GM12801 (cell line): Measurements from ENCODE around the gene TOGARAM2.

Experiments
- TF ChIP-seq, protein P1 (sequence below): IDR thresholded peaks from one replicate; pipeline ENCODE4 v1.5.1; 2011; ENCODE audit warnings: control low read depth; ENCODE audit not compliant: insufficient read length; ENCODE audit errors: extremely low read depth

The TOGARAM2 gene

DNA sequence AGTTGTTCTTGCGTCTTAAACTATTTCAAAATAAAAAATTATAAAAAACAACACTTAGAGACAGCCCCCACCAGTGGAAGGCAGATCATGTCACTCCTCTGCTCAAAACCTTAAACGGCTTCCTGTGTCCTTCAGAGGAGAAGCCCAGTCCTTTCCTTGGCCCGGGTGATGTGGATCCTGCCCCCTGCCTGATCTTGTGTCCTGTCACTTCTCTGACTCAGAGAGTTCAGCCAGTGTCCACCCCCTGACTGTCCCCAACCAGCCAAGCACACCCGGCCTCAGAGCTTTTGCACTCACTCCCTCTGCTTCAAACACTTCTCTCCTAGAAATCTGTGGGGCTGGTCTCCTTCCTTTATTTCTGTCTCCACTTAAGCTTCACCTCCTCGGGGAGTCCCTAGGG is 35.4 kb downstream of the TOGARAM2 start:
- TF ChIP-seq, protein P1, sequence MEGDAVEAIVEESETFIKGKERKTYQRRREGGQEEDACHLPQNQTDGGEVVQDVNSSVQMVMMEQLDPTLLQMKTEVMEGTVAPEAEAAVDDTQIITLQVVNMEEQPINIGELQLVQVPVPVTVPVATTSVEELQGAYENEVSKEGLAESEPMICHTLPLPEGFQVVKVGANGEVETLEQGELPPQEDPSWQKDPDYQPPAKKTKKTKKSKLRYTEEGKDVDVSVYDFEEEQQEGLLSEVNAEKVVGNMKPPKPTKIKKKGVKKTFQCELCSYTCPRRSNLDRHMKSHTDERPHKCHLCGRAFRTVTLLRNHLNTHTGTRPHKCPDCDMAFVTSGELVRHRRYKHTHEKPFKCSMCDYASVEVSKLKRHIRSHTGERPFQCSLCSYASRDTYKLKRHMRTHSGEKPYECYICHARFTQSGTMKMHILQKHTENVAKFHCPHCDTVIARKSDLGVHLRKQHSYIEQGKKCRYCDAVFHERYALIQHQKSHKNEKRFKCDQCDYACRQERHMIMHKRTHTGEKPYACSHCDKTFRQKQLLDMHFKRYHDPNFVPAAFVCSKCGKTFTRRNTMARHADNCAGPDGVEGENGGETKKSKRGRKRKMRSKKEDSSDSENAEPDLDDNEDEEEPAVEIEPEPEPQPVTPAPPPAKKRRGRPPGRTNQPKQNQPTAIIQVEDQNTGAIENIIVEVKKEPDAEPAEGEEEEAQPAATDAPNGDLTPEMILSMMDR, result no peak

DNA sequence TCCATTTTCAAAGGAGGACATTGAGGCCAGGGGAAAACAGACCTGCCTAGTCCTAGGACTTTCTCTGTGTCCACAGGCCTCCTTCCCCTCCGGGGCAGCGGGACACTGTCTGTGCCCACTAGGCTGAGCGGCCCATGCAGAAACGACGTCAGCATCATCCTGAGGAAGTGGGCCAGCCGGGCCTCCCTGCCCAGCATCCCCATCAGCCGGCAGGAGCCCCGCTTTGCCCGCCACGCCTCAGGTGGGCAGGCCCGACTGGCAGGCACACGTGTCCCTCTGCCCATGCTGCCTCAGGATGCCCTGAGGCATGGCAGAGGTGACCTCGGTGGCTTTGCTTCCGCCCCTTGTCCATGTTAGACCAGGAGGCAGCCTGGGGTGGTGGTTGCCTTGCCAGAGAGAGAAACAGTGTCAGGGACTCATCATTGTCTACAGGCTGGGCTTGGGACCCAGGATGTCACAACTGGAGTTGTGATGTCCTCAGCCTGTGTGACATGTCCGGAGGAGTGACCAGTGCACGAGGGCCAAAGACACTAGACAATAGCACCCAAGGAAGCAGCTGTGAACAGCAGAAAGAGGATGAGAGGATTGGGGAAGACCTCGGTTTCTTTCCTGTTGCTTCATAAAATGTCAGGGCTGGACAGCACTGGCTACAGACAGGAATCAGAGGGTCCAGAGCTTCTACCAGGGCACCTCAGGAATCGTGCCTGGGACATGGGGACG is 36.8 kb downstream of the TOGARAM2 start:
- TF ChIP-seq, protein P1, result no peak

DNA sequence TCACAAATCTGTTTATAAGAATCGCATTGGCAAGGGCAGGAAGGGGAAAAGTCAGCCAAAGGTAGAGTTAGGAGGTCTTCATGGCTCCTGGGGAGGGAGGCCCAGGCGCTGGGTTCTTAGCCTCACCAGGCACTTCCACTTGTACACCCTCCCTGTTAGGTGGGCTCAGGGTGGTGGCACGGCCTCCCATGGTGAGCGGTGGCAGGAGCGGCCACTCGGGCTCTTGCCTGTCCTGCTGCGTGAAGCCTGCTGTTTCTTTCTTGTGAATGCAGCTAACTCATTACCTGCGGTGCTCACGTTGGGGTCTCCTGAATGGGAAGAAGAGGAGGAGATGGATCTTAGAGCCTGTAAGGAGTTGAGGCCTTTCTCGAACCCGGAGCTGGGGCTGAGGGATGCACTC is 40.8 kb downstream of the TOGARAM2 start:
- TF ChIP-seq, protein P1, result no peak

DNA sequence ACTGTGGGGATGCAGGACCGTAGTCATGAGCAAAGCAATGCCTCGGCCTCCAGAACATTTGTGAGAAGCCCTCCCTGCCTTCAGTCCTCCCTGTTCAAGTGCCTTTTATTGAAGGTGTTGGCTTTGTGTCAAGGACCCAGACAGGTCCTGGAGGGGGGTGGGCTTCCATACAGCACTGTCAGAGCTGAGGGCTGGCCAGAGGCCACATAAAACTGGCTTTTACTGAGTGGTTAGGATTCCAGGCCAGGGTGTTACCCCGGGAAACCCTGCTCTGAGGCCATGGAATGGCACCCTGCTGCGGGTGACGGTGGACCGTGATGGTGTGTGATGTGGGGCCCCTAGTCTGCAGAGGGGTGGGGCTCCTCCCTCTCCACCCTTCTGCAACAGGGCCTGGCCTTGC is 41.6 kb downstream of the TOGARAM2 start:
- TF ChIP-seq, protein P1, result no peak

DNA sequence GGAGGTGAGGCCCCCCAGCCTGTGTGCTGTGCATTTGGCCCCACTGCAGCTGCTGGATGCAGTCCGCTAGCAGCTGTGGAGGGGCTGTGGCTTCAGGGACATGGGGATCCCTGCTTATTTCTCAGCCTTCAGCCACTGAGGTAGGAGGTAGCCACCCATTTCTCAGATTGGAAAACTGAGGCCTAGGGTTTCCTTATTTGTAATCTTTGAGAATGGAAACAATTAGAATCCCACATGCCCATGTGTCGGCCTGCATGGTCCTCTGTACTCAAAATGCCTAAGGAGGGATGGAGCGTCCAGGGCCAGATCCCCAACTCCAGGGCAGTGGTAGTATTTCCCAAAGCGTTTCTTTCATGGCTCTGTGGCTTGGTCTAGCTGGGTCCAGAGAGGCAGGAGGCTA is 42.1 kb downstream of the TOGARAM2 start:
- TF ChIP-seq, protein P1, result no peak

DNA sequence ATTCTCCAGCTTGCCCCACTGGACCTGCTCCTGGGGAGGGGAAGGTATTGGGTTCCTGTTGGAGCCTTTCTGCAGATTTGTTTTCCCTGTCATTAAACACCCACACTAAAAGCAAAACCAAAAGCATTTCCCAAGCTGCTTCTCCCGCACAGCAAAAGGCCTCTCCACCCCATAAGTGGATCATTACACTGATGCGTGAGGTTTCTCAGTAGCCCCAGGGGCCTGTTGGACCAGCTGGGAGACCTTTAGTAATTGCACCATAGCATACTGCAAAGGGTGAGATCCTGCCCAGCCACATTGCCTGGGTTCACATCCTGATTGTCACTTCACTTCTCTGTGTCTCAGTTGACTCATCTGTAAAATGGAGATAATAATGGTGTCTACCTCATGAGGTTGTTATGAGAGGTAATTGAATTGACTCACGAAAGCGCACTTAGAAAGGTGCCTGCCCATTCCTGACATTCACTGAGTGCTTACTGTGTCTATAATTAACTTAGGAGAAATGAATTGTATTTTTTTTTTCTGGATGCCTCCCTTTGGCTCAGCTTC is 43.9 kb downstream of the TOGARAM2 start:
- TF ChIP-seq, protein P1, result no peak

DNA sequence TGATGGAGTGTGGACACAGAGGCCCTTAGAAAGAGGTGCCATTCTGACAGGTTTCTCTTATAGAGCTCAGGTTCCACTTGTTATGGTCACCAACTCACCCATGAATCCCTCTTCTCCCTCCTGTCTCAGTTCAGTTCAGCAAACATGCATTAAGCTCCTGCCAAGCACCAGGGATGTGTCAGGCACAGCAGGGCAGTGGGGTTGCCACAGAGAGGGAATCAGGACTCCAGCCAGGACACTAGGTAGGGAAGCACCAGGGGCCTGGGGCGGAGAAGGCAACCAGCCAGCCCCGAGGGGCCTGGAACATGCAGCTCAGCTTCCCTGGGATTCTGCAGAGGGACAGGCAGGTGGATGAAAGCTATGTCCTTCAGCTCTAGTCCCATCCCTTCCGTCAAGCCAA is 44.6 kb downstream of the TOGARAM2 start:
- TF ChIP-seq, protein P1, result no peak
